Aorta (tissue), 5 donors: ENCODE results near the gene PNPLA7. TPM values are rescaled to one million over a fixed set of nuclear protein-coding genes. Genes with fewer than 3 reads are reported as not detected.
A peak's percentile ranks its signal among the peaks of the same experiment; 100 is the strongest.

Source experiments
- ATAC-seq: fragments of 200-7000 bp; cut with Tn5 transposase; one replicate; pipeline ENCODE4 v1.9.1; 2022; ENCODE audit warnings: moderate library complexity; ENCODE audit not compliant: low FRiP score
- DNase-seq, 2 donors: peaks; one replicate each; pipeline ENCODE4 v3.0.0-alpha.2; 2020
- H3K27ac ChIP-seq, 2 donors: one replicate each; pipeline ENCODE4 v1.5.1; 2013; ENCODE audit warnings: low read length in 2 of 2, mild to moderate bottlenecking in 2 of 2, moderate library complexity in 2 of 2, control low read depth in 1 of 2, inconsistent platforms in 1 of 2, low read depth in 1 of 2
- H3K27me3 ChIP-seq, 2 donors: one replicate each; pipeline ENCODE4 v1.6.1; 2013; ENCODE audit warnings: control low read depth in 1 of 2, low read length in 1 of 2, mild to moderate bottlenecking in 1 of 2, moderate library complexity in 1 of 2; ENCODE audit not compliant: insufficient read depth in 2 of 2, control insufficient read depth in 1 of 2
- H3K36me3 ChIP-seq, 2 donors: one replicate each; pipeline ENCODE4 v1.6.1; 2013; ENCODE audit warnings: control low read depth in 1 of 2, low read length in 1 of 2, mild to moderate bottlenecking in 1 of 2; ENCODE audit not compliant: insufficient read depth in 2 of 2, control insufficient read depth in 1 of 2
- H3K4me1 ChIP-seq, 2 donors: one replicate each; pipeline ENCODE4 v1.6.1; 2013; ENCODE audit warnings: low read length in 2 of 2, control low read depth in 1 of 2, mild to moderate bottlenecking in 1 of 2, moderate library complexity in 1 of 2; ENCODE audit not compliant: insufficient read depth in 2 of 2, control insufficient read depth in 1 of 2
- H3K4me3 ChIP-seq, 2 donors: one replicate each; pipeline ENCODE4 v1.5.1; 2013; ENCODE audit warnings: low read length in 2 of 2, control low read depth in 1 of 2, mild to moderate bottlenecking in 1 of 2
- H3K9me3 ChIP-seq: one replicate; pipeline ENCODE4 v1.6.1; 2013; ENCODE audit warnings: mild to moderate bottlenecking, low read length; ENCODE audit not compliant: control insufficient read depth
- WGBS, 2 donors: extraction: QIAGEN DNeasy Blood & Tissue Kit; methylation state at CpG; one replicate each; pipeline ENCODE4 v1.1.7; 2013; 5-methylcytosine and 5-hydroxymethylcytosine counted together
- intact Hi-C, 2 donors: fragments of 100-400 bp; cut with DNase I; formaldehyde crosslinking; loops; one replicate each; pipeline versions ENCODE4 v1.14.2 to v1.15.0; 2022
- polyA plus RNA-seq, 2 donors: library from polyadenylated mRNA; stranded (reverse); fragments of 200-250 nt; gene quantifications; one replicate each; pipeline ENCODE4 v1.2.3, GENCODE V29; 2013
- total RNA-seq, 2 donors: library from RNA; stranded (reverse); fragmentation: NEBNext Ultra II Directional; extraction: Animal tissue kit (Norgen Biotek cat#: 25700); gene quantifications; one replicate each; pipeline ENCODE4 v1.2.1, GENCODE V29; 2021
- donor health status: healthy with polysubstance abuse.
- donor health status: Bipolar disorder and iron deficiency.
- donor health status: DM: no; HTN: no; CAD: no.
- donor health status: DM: no; HTN: no; CAD: no.
- donor health status: DM: yes; HTN: yes; CAD: no.

Gene PNPLA7
- total and polyA plus RNA-seq, 4 donors, result 2.1 to 36.6 (median 9.0) TPM

GRCh38 chr9:137462396-137462985 is 87.7 kb downstream of the PNPLA7 start:
- Histone ChIP-seq H3K27ac (no peak overlapping the region), H3K27me3 (no peaks in the 10 kb centered on the region), H3K4me1 (no peaks in the 10 kb centered on the region), H3K4me3 (no peak overlapping the region), H3K9me3 (no peaks in the 10 kb centered on the region), H3K36me3 (no peaks in the 10 kb centered on the region)
- ATAC-seq (no peak), DNase-seq (peak; percentile 48 to 74)
- intact Hi-C loops, result no loop called here
- WGBS, 2 donors, result 93 to 96% methylated on average over 25 of the region's 25 CpGs

- intact Hi-C loops, result no loop called here
- ATAC-seq (no peak), DNase-seq (peak; percentile 73 to 86)
- no peaks in the 10 kb centered on the region for H3K27me3 ChIP-seq
- H3K9me3 ChIP-seq, result no peaks in the 10 kb centered on the region
- no peak overlapping the region for H3K27ac ChIP-seq
- WGBS, 2 donors, result 86 to 89% methylated on average over 52 of the region's 52 CpGs
- H3K4me3 ChIP-seq, result no peak overlapping the region
- no peaks in the 10 kb centered on the region for H3K36me3 ChIP-seq
- H3K4me1 ChIP-seq, result no peaks in the 10 kb centered on the region
Measured at GRCh38 chr9:137461663-137462395, 88.4 kb downstream of the PNPLA7 start.

- H3K27me3 ChIP-seq, result no peaks in the 10 kb centered on the region
- no peak overlapping the region for H3K27ac ChIP-seq
- whole genome bisulfite sequencing, 2 donors, result 95 to 96% methylated on average over 20 to 21 of the region's 21 CpGs
- peak; percentile 54 to 65 for DNase-seq
- no peaks in the 10 kb centered on the region for H3K4me1 ChIP-seq
- H3K36me3 ChIP-seq, result no peaks in the 10 kb centered on the region
- intact Hi-C loops, result no loop called here
- H3K9me3 ChIP-seq, result no peaks in the 10 kb centered on the region
- no peak for ATAC-seq
- H3K4me3 ChIP-seq, result no peak overlapping the region
Measured at GRCh38 chr9:137461316-137461662, 88.9 kb downstream of the PNPLA7 start.

- Histone ChIP-seq H3K4me3 (no peak overlapping the region), H3K27me3 (no peaks in the 10 kb centered on the region), H3K9me3 (no peaks in the 10 kb centered on the region), H3K27ac (no peak overlapping the region), H3K36me3 (peaks cover 0 to under 1% of the 10 kb centered on the region in 2 donors), H3K4me1 (no peaks in the 10 kb centered on the region)
- intact Hi-C loops, result no loop called here
- ATAC-seq (no peak), DNase-seq (peak; percentile 53 to 72)
- WGBS, 2 donors, result 93 to 94% methylated on average over 31 of the region's 31 CpGs
Measured at GRCh38 chr9:137460363-137461315, 89.6 kb downstream of the PNPLA7 start.

- Histone ChIP-seq H3K27ac (peak overlapping the region in 1 of 2 donors; percentile 60), H3K9me3 (no peaks in the 10 kb centered on the region), H3K4me1 (no peaks in the 10 kb centered on the region), H3K36me3 (peaks cover 0 to 1% of the 10 kb centered on the region in 2 donors), H3K4me3 (no peak overlapping the region), H3K27me3 (no peaks in the 10 kb centered on the region)
- DNase-seq (peak; percentile 48 to 78), ATAC-seq (no peak)
- intact Hi-C loops, result no loop called here
- 53 to 54% methylated on average over 15 of the region's 15 CpGs for WGBS, 2 donors
Measured at GRCh38 chr9:137459601-137460362, 90.4 kb downstream of the PNPLA7 start.

- 0% methylated on average over 31 to 62 of the region's 62 CpGs for WGBS, 2 donors
- H3K27ac ChIP-seq, result peak within 1 kb of the TSS; percentile 60 to 73
- H3K4me3 ChIP-seq, result peak within 1 kb of the TSS; percentile 74 to 80
- intact Hi-C loops, result no loop called here
- H3K36me3 ChIP-seq, result peaks cover 0 to 1% of the 10 kb centered on the region in 2 donors
- ATAC-seq (peak; percentile 92), DNase-seq (peak; percentile 96 to 97)
- peaks cover 0 to 4% of the 10 kb centered on the region in 2 donors for H3K4me1 ChIP-seq
- H3K27me3 ChIP-seq, result no peaks in the 10 kb centered on the region
- no peaks in the 10 kb centered on the region for H3K9me3 ChIP-seq
Measured at GRCh38 chr9:137459152-137459600, 91.0 kb downstream of the PNPLA7 start, which contains the start of gene NSMF. TSS of gene NSMF (minus strand) at chr9:137459334. CDS start at chr9:137459102, 232 bp downstream.

GRCh38 chr9:137458194-137459151 is 91.7 kb downstream of the PNPLA7 start:
- Histone ChIP-seq H3K27ac (peak overlapping the region; percentile 56 to 73), H3K4me1 (peaks cover 0 to 4% of the 10 kb centered on the region in 2 donors), H3K27me3 (no peaks in the 10 kb centered on the region), H3K4me3 (peak overlapping the region; percentile 74 to 80), H3K9me3 (no peaks in the 10 kb centered on the region), H3K36me3 (peaks cover 0 to 1% of the 10 kb centered on the region in 2 donors)
- intact Hi-C loops, result no loop called here
- ATAC-seq (no peak), DNase-seq (peak; percentile 78 to 88)
- WGBS, 2 donors, result 3% methylated on average over 41 to 88 of the region's 88 CpGs
